Medulla oblongata (tissue), 1 donor: Measurements from ENCODE around the gene CDC42EP5.

ENCODE experiments used
- DNase-seq: peaks from one replicate; pipeline ENCODE4 v3.0.0-alpha.2; 2015; ENCODE audit errors: extremely low spot score

The CDC42EP5 gene

GRCh38 chr19:54462655-54463530 lies 10.2 kb downstream of the CDC42EP5 start:
- peak; percentile 52 for DNase-seq

GRCh38 chr19:54462047-54462654 lies 10.9 kb downstream of the CDC42EP5 start:
- no peak for DNase-seq

GRCh38 chr19:54461613-54462012 lies 11.5 kb downstream of the CDC42EP5 start:
- no peak for DNase-seq

GRCh38 chr19:54461210-54461609 lies 11.9 kb downstream of the CDC42EP5 start:
- DNase-seq: no peak

- no peak for DNase-seq
Measured at GRCh38 chr19:54460230-54461005, 12.7 kb downstream of the CDC42EP5 start.

- no peak for DNase-seq
Measured at GRCh38 chr19:54459282-54460229, 13.5 kb downstream of the CDC42EP5 start.

- no peak for DNase-seq
Measured at GRCh38 chr19:54458648-54459281, 14.3 kb downstream of the CDC42EP5 start.

- DNase-seq: no peak
Measured at GRCh38 chr19:54457773-54458647, 15.1 kb downstream of the CDC42EP5 start.

GRCh38 chr19:54456423-54457373 lies 16.4 kb downstream of the CDC42EP5 start:
- no peak for DNase-seq

GRCh38 chr19:54455786-54456422 lies 17.2 kb downstream of the CDC42EP5 start:
- no peak for DNase-seq

GRCh38 chr19:54454781-54455675 lies 18.1 kb downstream of the CDC42EP5 start:
- DNase-seq: no peak

GRCh38 chr19:54453921-54454780 lies 18.9 kb downstream of the CDC42EP5 start:
- DNase-seq: no peak

- no peak for DNase-seq
Measured at GRCh38 chr19:54452626-54453025, 20.5 kb downstream of the CDC42EP5 start.

GRCh38 chr19:54451997-54452396 lies 21.1 kb downstream of the CDC42EP5 start:
- no peak for DNase-seq

- no peak for DNase-seq
Measured at GRCh38 chr19:54451331-54451871, 21.7 kb downstream of the CDC42EP5 start.

- no peak for DNase-seq
Measured at GRCh38 chr19:54449701-54450069, 23.4 kb downstream of the CDC42EP5 start.
